SJCRH30 (cell line): ENCODE results near the gene ITPKC. TPM values are rescaled to one million over a fixed set of nuclear protein-coding genes. Genes with fewer than 3 reads are reported as not detected.
"Not testable (repeated sequence)": the region's sequence is repeated elsewhere in the genome, so short reads cannot be mapped to it uniquely, and the experiment has no call there.

Experiments
- DNase-seq, 2 experiments: peaks; one replicate each; pipeline ENCODE4 v3.0.0-alpha.2; 2015 to 2020
- H3K27ac ChIP-seq: fragments of 250-450 bp; sonication (Bioruptor Pico); 2 replicates; pipeline ENCODE4 v1.5.1; 2020; ENCODE audit warnings: mild to moderate bottlenecking, moderate library complexity
- H3K27me3 ChIP-seq: fragments of 250-450 bp; sonication (Bioruptor Pico); 2 replicates; pipeline ENCODE4 v1.5.1; 2020; ENCODE audit warnings: mild to moderate bottlenecking, moderate library complexity
- H3K36me3 ChIP-seq: fragments of 250-450 bp; sonication (Bioruptor Pico); 2 replicates; pipeline ENCODE4 v1.5.1; 2020; ENCODE audit warnings: mild to moderate bottlenecking, moderate library complexity
- H3K4me1 ChIP-seq: fragments of 250-450 bp; sonication (Bioruptor Pico); 2 replicates; pipeline ENCODE4 v1.5.1; 2020; ENCODE audit warnings: mild to moderate bottlenecking, moderate library complexity
- H3K4me3 ChIP-seq: fragments of 250-450 bp; sonication (Bioruptor Pico); 2 replicates; pipeline ENCODE4 v1.5.1; 2020; ENCODE audit warnings: mild to moderate bottlenecking, moderate library complexity
- H3K9me3 ChIP-seq: fragments of 250-450 bp; sonication (Bioruptor Pico); replicated peaks from 2 replicates; pipeline ENCODE4 v1.5.1; 2020; ENCODE audit warnings: mild to moderate bottlenecking, moderate library complexity
- total RNA-seq: library from RNA; depleted of rRNA; stranded (reverse); fragments of >200 nt; shearing (Covaris generic); gene quantifications from 2 replicates; pipeline ENCODE4 v1.2.3, GENCODE V29; 2014

The ITPKC gene
- total RNA-seq, 1 experiment from 2014 or later = 7.2 TPM

DNA sequence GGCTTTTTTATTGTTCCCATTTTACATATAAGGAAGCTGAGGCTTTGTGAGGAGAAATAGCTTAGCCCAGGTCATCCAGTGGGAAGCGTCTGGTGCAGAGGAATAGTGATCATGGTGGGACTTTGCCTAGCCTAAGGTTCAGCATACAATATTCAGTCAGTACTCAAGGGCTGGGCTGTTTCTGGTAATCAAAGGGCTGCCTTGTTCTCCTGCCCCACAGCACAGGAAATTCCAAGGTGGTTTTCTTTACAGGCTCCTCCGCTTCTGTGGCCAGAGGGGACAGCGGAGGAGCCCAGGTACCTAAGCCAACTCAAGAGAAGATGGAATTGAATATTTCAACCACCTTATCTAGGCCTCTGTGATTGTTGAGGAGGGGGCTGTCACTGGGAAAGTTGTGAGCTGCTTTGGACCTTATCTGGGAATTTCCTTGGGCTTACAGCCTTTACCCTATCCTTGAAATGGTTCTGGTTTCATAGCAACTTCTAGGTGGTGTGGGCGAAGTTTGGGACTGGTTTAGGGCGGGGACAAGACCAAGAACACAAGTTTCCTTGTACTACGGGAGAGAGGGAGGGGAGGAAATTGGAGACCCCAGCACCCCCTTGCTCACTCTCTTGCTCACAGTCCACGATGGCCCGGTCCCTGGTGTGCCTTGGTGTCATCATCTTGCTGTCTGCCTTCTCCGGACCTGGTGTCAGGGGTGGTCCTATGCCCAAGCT, 58.2 kb downstream of the ITPKC start, which contains the start of gene MIA:
Gene MIA, plus strand, starts transcription at position 606 of the 716 bp plus-strand sequence. Its CDS starts 22 bp downstream, at position 628.
- peaks cover 5% of the 10 kb centered on the region; the same call in 1 of the 2 replicates for H3K4me1 ChIP-seq
- H3K27ac ChIP-seq = no peak within 1 kb of the TSS
- no peaks in the 10 kb centered on the region for H3K9me3 ChIP-seq
- H3K27me3 ChIP-seq = no peaks in the 10 kb centered on the region
- DNase-seq = peak in 1 of 2 experiments; percentile 44
- no peaks in the 10 kb centered on the region for H3K36me3 ChIP-seq
- no peak within 1 kb of the TSS for H3K4me3 ChIP-seq

DNA sequence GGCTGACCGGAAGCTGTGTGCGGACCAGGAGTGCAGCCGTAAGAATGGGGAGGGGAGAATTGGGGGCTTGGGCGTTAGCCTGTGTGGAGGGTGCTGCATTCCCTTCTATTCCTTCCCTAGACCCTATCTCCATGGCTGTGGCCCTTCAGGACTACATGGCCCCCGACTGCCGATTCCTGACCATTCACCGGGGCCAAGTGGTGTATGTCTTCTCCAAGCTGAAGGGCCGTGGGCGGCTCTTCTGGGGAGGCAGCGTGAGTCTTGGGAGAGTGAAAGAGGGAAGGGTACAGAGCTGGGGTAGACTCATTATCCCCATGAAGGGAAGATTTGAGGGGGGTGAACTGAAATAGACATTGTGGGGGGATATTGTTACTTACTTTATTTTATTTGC, 58.7 kb downstream of the ITPKC start:
- no peak for DNase-seq
- Histone ChIP-seq H3K9me3 (no peaks in the 10 kb centered on the region), H3K4me1 (peaks cover 5% of the 10 kb centered on the region; the same call in 1 of the 2 replicates), H3K4me3 (no peak overlapping the region), H3K27ac (no peak overlapping the region), H3K36me3 (no peaks in the 10 kb centered on the region), H3K27me3 (no peaks in the 10 kb centered on the region)

DNA sequence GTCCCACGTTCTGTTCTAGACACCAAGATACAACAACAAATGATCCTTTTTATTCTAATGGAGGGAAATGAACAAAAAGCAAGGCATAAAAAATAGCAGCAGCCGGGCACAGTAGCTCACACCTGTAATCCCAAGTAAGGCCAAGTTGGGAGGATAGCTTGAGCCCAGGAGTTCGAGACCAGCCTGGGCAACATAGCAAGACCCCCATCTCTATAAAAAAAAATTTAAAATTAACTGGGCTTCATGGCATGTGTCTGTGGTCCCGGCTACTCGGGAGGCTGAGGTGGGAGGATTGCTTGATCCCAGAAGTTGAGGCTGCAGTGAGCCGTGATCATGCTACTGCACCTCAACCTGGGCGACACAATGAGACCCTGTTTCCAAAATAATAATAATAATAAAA, 59.5 kb downstream of the ITPKC start:
- DNase-seq = no peak
- H3K36me3 ChIP-seq = no peaks in the 10 kb centered on the region
- H3K4me3 ChIP-seq = no peak overlapping the region
- no peak overlapping the region for H3K27ac ChIP-seq
- peaks cover 5% of the 10 kb centered on the region; the same call in 1 of the 2 replicates for H3K4me1 ChIP-seq
- no peaks in the 10 kb centered on the region for H3K9me3 ChIP-seq
- H3K27me3 ChIP-seq = no peaks in the 10 kb centered on the region

DNA sequence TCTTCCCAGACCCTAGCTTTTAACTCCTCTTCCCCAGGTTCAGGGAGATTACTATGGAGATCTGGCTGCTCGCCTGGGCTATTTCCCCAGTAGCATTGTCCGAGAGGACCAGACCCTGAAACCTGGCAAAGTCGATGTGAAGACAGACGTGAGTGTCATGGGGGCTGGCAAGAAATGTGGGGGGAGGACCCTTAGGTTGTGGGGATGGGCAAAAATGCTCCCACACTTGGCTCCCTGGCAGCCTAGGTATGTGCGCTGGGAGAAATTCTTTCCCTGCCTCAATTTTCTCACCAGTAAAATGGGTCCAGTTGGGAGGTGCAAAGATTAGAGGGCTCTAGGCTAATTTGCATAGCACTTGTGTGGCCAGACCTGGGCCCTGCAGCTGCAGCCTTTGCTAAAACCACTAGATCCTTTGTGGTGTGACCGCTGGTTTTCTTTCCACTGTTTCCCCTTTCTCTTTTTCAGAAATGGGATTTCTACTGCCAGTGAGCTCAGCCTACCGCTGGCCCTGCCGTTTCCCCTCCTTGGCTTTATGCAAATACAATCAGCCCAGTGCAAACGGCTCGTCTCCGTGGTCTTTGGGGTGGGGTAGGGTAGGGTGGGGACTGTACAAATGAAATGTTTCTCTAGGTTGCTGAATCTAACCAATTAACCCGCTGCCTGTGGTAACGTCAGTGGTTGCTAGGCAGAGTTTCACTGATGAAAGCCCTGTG, 60.2 kb downstream of the ITPKC start:
- H3K27me3 ChIP-seq = no peaks in the 10 kb centered on the region
- H3K36me3 ChIP-seq = no peaks in the 10 kb centered on the region
- H3K4me3 ChIP-seq = peak overlapping the region; percentile 67
- DNase-seq = peak; percentile 94 to 98
- no peaks in the 10 kb centered on the region for H3K9me3 ChIP-seq
- peaks cover 5% of the 10 kb centered on the region; the same call in 1 of the 2 replicates for H3K4me1 ChIP-seq
- peak overlapping the region; percentile 83 for H3K27ac ChIP-seq

DNA sequence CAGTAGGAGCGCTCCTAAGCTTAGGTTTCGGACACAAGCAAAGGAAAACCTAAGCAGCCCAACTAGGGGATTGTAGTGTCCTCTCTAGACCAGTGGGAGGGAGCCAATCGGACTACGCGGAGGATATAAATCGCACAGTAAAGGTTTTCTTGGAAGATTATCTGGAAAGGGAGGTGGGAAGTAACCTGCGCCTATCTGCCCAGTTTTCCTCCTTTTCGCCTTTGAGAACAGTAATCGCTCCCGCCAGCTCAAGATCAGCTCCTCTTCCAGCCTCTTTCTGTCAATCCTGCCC, 60.7 kb downstream of the ITPKC start:
- H3K9me3 ChIP-seq = no peaks in the 10 kb centered on the region
- peak overlapping the region; percentile 83 for H3K27ac ChIP-seq
- H3K27me3 ChIP-seq = no peaks in the 10 kb centered on the region
- DNase-seq = no peak
- no peaks in the 10 kb centered on the region for H3K36me3 ChIP-seq
- peaks cover 5% of the 10 kb centered on the region; the same call in 1 of the 2 replicates for H3K4me1 ChIP-seq
- H3K4me3 ChIP-seq = peak overlapping the region; percentile 67

DNA sequence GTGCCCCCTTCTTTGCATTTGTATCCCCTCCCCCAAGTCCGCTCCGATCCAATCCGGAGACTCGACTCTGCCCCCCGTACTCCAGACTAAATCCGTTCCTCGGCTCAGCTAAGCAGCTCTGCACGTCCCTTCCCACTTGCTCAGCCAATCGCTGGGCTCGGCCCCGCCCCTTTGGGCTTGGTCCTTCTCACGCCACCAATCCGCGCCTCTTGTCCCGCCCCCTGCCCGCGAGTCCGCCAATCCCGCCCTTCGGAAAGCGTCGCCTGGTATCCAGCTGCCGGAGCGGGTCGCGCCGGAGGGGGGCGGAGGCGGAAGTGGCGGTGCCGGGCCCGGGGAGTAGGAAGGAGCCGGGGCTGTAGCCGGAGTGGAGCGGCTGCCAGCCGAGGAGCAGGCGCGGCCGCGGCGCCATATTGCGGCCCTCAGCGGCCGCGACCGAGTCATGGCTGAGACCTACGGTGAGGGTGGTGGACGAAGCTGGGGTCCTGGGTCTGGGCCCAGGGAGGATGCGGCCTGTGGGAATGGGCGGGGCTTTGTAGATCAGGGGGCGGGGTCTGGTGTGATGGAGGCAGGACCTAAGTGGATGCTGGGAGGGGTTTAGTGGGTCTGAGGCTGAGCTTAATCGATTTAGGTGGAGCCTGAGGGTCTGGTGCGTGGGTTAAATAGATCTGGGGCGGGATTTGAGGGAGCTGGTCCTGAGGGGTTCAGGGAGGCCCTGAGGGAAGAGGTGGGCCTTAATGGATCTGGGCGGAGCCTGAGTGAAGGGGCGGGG, 61.2 kb downstream of the ITPKC start, which contains the start of gene RAB4B:
Gene RAB4B, plus strand, starts transcription at position 311 of the 769 bp plus-strand sequence. Its CDS starts 129 bp downstream, at position 440.
- Histone ChIP-seq H3K9me3 (no peaks in the 10 kb centered on the region), H3K4me3 (peak within 1 kb of the TSS; percentile 67), H3K27ac (peak within 1 kb of the TSS; percentile 83), H3K27me3 (no peaks in the 10 kb centered on the region), H3K36me3 (no peaks in the 10 kb centered on the region), H3K4me1 (peaks cover 5% of the 10 kb centered on the region; the same call in 1 of the 2 replicates)
- peak; percentile 100 for DNase-seq

DNA sequence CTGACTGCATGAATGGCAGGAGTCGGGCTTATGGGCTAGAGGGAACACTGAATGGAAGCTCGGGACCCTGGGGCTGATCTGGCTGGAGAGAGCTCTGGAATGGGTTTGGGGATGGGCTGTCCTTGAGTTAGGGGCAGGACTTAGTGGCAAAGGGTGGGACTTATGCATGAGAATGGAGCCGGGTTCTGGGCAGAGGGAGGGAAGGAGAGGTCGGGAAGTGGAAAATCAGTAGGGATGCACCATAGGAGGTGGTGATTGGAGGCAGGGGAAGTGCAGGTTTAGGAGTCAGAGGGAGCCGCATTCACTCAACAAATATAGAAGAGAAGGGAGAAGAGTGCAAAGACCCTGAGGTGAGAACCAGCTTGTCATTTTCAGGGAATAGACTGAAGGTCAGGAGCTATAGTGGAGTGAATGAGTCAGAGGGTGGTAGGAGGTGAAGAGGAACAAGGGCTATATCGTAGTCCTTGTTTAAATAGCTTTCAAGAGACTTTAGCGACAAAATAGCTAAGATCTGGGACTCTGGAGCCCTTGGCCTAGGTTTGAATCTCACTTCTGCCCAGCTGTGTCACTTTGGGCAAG, 61.9 kb downstream of the ITPKC start:
- Histone ChIP-seq H3K27ac (peak overlapping the region; percentile 83), H3K4me1 (peaks cover 5% of the 10 kb centered on the region; the same call in 1 of the 2 replicates), H3K4me3 (peak overlapping the region; percentile 67), H3K36me3 (no peaks in the 10 kb centered on the region), H3K9me3 (no peaks in the 10 kb centered on the region), H3K27me3 (no peaks in the 10 kb centered on the region)
- no peak for DNase-seq

DNA sequence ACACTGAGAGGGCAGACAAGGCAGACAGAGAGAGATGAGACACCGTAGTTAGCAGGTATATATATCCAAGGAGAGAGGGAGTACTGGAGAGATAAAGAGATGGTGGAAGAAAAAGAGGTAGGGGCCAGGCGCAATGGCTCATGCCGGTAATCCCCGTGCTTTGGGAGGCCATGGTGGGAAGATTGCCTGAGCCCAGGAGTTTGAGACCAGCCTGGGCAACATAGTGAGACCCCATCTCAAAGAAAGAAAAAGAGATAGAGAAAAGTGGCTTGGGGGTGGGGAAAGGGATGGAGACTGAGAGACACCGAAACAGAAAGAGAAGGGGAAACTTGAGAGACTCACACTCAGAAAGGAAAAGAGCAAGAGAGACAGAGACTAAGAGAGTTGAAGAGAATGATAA, 63.7 kb downstream of the ITPKC start:
- H3K36me3 ChIP-seq = no peaks in the 10 kb centered on the region
- H3K27ac ChIP-seq = no peak overlapping the region
- no peak for DNase-seq
- peaks cover 5% of the 10 kb centered on the region; the same call in 1 of the 2 replicates for H3K4me1 ChIP-seq
- no peak overlapping the region for H3K4me3 ChIP-seq
- H3K27me3 ChIP-seq = no peaks in the 10 kb centered on the region
- H3K9me3 ChIP-seq = no peaks in the 10 kb centered on the region

DNA sequence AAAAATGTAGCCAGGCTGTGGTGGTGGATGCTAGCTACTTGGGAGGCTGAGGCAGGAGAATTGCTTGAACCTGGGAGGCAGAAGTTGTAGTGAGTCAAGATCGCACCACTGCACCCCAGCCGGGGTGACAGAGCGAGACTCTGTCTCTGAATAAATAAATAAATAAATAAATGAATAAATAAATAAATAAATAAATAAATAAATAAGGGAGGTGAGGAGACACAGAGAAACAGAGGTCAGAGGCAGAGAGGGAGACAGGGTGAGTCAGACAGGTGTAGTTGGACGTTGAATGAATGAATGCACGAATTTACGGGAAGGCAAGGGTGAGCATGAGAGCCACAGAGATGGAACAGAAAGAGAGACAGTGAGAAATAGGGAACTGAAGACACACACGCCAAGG, 64.2 kb downstream of the ITPKC start:
- no peak for DNase-seq

DNA sequence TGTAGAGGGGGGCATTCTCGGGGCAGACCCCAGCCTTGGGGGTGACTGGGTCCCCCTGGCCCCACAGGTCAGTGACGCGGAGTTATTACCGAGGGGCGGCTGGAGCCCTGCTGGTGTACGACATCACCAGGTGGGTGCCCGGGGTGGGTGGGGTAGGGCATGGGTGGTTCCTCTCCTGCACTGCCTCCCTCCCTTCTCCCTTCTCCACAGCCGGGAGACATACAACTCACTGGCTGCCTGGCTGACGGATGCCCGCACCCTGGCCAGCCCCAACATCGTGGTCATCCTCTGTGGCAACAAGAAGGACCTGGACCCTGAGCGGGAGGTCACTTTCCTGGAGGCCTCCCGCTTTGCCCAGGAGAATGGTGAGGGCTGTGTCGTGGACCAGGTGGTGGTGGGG, 66.8 kb downstream of the ITPKC start:
- H3K9me3 ChIP-seq = no peaks in the 10 kb centered on the region

More for the DNA sequence above, 64.2 kb downstream of the ITPKC start:
- Histone ChIP-seq H3K36me3 (no peaks in the 10 kb centered on the region), H3K4me1 (peaks cover 5% of the 10 kb centered on the region; the same call in 1 of the 2 replicates), H3K9me3 (no peaks in the 10 kb centered on the region), H3K27me3 (no peaks in the 10 kb centered on the region), H3K4me3 (no peak overlapping the region), H3K27ac (no peak overlapping the region)

DNA sequence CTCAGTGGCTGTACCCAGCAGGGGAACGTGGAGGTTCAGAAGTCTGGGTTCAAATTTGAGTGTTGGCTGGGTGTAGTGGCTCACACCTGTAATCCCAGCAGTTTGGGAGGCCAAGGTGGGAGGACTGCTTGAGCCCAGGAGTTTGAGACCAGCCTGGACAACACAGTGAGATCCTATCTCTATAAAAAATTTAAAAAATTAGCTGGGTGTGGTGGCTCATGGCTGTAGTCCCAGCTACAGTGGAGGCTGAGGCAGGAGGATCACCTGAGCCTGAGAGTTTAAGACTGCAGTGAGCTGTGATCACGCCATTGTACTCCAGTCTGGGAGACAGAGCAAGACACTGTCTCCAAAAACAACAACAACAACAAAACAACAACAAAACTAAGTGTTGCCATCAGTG, 67.2 kb downstream of the ITPKC start:
- not testable (repeated sequence) for H3K36me3 ChIP-seq, H3K9me3 ChIP-seq, H3K27me3 ChIP-seq, H3K27ac ChIP-seq, H3K4me3 ChIP-seq, H3K4me1 ChIP-seq, DNase-seq

More for the DNA sequence above, 66.8 kb downstream of the ITPKC start:
- no peaks in the 10 kb centered on the region for H3K27me3 ChIP-seq
- DNase-seq = no peak
- H3K36me3 ChIP-seq = no peaks in the 10 kb centered on the region
- H3K27ac ChIP-seq = no peak overlapping the region
- no peak overlapping the region for H3K4me3 ChIP-seq
- H3K4me1 ChIP-seq = no peaks in the 10 kb centered on the region

DNA sequence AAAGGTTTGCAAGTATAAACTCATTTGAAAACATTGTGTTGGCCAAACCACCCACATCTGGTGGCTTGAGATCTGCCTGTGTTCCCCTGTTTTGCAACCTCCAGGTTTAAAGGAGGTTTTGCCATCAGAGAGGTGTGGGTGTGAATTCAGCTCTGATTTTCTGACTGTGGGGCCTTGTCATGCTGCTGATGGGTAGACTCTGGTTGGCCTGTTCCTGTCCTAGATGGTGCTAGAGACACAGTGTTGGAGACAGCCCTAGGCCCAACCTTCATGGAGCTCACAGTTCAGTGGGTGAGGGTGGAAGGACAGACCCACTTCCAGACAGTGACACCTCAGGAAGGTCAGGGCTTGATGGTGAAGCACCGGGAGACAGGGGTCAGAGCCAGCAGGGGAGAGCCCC, 68.6 kb downstream of the ITPKC start:
- Histone ChIP-seq H3K27me3 (no peaks in the 10 kb centered on the region), H3K9me3 (no peaks in the 10 kb centered on the region), H3K4me1 (no peaks in the 10 kb centered on the region), H3K36me3 (no peaks in the 10 kb centered on the region), H3K4me3 (no peak overlapping the region), H3K27ac (no peak overlapping the region)
- DNase-seq = no peak

DNA sequence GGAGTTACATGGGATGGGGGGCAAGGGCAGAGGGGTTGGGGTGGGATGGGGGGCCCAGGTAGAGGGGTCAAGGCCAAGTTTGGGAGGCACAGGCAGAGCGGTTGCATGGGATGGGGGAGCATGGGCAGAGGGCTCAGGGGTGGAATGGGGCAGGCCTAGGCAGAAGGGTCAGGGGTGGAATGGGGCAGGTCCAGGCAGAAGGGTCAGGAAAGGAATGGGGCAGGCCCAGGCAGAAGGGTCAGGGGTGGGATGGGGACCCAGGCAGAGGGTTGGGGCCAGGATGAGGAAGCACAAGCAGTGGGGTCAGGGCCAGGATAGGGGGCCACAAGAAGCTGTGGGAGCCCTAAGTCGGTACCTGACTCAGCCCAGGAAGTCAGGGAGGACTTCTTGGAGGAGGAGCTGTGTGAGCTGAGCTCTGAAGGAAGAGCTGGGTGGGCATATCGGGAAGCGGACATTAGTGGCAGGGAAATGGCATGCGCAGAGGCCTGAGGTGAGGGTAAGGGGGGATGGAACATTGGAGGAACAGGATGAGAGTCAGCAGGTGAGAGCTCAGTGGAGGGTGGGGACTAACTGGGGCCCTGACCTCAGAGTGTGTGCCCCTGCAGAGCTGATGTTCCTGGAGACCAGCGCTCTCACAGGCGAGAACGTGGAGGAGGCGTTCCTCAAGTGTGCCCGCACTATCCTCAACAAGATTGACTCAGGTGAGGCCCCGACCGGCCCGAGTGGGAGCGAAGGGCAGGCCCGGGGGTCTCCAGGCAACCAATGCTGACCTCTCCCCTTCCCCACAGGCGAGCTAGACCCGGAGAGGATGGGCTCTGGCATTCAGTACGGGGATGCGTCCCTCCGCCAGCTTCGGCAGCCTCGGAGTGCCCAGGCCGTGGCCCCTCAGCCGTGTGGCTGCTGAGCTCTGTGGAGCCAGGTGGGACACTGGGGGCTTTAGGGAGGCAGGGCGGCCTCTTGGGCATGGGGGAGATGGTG, 69.4 kb downstream of the ITPKC start:
- H3K9me3 ChIP-seq = no peaks in the 10 kb centered on the region
- no peak overlapping the region for H3K4me3 ChIP-seq
- no peak overlapping the region for H3K27ac ChIP-seq
- no peaks in the 10 kb centered on the region for H3K27me3 ChIP-seq
- H3K36me3 ChIP-seq = no peaks in the 10 kb centered on the region
- H3K4me1 ChIP-seq = no peaks in the 10 kb centered on the region
- no peak for DNase-seq
